ENCODE results near the gene ZFPL1.

The ZFPL1 gene

DNA sequence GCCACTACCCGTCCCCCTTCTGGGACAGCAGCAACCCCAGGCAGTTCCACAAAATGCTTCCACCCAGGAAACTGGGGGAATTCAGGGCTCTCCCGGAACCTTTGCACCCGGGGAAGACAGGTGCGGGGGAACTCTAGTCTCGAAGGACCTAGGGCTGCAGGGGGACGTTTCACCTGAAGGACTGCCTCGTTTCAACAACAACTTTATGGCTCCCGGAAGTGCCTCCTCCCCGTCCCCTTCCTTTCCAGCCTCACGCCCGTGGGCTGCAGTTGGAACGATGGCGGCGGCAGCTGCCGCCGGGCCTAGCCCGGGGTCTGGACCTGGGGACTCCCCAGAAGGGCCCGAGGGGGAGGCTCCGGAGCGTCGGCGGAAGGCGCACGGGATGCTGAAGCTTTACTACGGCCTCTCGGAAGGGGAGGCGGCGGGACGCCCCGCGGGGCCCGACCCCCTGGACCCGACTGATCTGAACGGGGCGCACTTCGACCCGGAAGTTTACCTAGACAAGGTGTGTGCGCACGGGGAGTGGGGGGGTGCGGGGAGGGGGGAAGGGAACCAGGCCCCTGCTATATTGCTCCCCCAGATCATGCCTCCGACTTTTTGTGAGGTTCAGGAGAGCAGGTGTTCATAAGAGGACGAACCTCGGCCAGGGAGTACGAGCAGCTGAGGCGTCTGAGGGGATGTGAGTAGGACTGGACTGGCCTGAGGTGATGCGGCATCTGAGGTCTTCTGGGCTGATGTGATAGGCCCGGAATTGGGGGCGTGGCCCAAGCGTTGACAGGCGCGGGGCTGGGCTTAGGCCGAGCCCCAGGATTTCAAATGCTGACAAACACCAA, 12.2 kb downstream of the ZFPL1 start, which contains the start of gene VPS51:
TSS of gene VPS51 (plus strand) at position 241 of the 833 bp plus-strand sequence. CDS start at position 278, 37 bp downstream.
- peak; percentile 82 to 88 for DNase-seq

DNA sequence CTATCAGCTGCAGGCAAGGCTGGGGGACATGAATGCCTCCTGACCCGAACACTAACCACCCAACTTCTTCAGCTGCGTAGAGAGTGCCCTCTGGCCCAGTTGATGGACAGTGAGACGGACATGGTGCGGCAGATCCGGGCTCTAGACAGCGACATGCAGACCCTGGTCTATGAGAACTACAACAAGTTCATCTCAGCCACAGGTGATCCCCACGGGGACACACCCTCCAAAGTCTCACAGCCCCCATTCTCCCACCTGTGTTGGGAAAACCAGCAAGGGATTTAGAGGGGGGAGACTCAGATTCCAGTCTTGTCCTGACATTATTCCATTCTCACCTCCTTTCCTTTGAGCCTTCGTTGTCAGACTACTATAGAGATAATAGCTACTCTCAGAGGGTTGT, 12.9 kb downstream of the ZFPL1 start:
- DNase-seq: no peak

- no peak for DNase-seq
Observed at GRCh38 chr11:65100674-65101350, 16.8 kb downstream of the ZFPL1 start.

DNA sequence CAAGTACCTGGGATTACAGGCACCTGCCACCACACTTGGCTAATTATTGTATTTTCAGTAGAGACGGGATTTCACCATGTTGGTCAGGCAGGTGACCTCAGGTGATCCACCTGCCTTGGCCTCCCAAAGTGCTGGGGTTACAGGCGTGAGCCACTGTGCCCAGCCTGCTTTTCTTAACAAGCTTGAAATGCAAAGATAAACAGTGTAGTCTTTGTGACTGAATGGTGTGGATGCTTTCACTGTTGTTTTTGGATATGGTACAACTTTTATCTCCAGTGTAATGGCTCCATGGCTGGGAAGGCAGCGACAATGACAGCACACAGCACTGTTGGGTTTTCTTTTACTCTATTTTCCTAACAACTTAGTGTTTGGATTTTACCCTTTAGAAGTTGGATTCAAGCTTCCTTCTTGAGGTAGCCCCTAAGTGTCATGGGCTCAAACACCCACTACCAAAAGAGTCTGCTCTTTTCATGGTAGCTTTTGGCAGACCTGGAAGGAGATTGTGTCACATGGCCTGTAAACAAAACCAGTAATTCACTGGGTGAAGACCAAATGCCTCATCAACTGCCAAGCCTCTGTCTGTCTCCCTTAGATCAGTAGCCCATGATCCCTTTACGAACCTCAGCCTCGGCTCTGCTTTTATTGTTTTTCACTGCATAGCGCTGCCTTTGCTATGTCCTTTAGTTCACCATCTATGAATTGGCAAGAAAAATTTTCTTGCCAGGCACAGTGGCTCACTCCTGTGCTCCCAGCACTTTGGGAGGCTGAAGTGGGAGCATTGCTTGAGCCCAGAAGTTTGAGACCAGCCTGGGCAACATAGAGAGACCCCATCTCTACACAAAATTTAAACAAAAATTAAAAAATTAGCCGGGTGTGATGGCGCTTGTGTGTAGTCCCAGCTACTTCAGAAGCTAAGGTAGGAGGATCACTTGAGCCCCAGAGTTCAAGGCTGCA, 18.4 kb downstream of the ZFPL1 start:
- DNase-seq: no peak

DNA sequence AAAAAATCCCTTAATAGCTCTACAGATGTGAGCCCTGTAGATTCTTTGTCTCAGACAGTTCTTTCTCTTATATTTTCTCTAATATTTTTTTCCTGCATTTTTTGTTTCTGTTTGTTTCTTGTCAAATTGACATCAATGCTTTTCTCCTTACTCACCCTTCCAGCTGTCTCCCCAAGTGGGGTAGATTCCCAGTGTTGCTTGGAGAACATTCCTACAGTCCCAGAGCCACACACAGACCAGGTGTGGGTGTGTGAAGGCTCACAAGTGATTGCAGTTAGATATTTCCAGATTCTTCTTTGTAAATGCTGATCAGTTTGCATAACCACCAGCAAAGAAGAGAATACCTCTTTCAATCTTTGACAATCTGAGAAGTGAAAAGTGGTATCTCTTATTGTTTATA, 19.5 kb downstream of the ZFPL1 start:
- no peak for DNase-seq

GRCh38 chr11:65104628-65105027, 20.6 kb downstream of the ZFPL1 start:
- DNase-seq: no peak

GRCh38 chr11:65107078-65107477, 23.1 kb downstream of the ZFPL1 start:
- no peak for DNase-seq

DNA sequence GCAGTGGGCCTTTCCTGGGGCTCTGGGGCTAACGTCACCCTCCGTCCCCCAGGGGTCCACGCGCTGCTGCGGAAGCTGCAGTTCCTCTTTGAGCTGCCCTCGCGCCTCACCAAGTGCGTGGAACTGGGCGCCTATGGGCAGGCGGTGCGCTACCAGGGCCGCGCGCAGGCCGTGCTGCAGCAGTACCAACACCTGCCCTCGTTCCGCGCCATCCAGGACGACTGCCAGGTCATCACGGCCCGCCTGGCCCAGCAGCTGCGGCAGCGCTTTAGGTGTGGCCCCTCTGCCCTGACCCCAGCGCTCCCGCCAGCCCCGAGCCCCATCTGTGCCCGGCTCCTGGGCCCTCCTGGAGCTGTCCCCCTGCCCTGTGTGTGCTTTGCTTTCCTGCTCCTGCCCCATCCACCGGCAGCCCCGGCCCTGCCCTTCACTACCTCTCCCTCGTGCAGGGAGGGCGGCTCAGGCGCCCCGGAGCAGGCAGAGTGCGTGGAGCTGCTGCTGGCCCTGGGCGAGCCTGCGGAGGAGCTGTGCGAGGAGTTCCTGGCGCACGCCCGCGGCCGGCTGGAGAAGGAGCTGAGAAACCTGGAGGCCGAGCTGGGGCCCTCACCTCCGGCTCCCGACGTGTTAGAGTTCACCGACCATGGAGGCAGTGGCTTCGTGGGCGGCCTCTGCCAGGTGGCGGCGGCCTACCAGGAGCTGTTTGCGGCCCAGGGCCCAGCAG, 23.9 kb downstream of the ZFPL1 start:
- no peak for DNase-seq

DNA sequence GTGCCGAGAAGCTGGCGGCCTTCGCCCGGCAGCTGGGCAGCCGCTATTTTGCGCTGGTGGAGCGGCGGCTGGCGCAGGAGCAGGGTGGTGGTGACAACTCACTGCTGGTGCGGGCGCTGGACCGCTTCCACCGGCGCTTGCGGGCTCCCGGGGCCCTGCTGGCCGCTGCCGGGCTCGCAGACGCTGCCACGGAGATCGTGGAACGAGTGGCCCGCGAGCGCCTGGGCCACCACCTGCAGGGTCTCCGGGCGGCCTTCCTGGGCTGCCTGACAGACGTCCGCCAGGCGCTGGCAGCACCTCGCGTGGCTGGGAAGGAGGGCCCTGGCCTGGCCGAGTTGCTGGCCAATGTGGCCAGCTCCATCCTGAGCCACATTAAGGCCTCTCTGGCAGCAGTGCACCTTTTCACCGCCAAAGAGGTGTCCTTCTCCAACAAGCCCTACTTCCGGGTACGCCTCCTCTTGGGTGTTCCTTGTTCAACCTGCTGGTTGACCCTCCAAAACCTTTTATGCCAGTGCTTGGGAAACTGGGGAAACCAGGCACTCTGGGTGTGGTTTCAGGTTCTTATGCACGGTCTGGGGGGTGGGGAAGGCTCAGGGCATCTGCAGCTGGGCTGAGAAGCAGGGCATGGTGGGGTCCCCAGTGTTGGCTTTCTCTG, 24.6 kb downstream of the ZFPL1 start:
- no peak for DNase-seq

- no peak for DNase-seq
Observed at GRCh38 chr11:65109231-65110198, 25.5 kb downstream of the ZFPL1 start.

DNA sequence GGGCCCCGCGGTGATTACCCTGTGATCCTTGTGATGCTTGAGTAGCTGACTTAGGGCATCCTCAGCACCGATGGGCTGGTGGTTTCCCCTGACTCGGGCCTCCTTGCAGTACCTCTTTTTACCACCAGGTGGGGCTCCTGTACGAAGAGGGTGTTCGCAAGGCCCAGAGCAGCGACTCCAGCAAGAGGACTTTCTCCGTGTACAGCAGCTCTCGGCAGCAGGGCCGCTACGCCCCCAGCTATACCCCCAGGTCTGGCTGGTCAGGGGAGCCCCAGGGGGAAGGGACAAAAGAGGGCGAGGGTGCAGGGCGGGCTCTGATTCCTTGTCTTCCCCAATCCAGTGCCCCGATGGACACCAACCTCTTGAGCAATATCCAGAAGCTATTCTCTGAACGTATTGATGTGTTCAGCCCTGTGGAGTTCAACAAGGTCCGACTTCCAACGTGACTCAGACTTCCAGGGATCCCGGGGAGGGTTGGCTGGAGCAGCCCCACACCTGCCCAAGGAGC, 26.4 kb downstream of the ZFPL1 start:
- DNase-seq: peak; percentile 71 to 99

GRCh38 chr11:65111159-65111743, 27.2 kb downstream of the ZFPL1 start:
- no peak for DNase-seq

GRCh38 chr11:65111744-65112545, 27.9 kb downstream of the ZFPL1 start, which contains the start of gene TM7SF2:
Gene TM7SF2 (plus strand): TSS chr11:65111872. CDS start chr11:65112016, 144 bp downstream.
- peak; percentile 90 to 95 for DNase-seq

- DNase-seq: peak; percentile 33 to 60
Observed at GRCh38 chr11:65112546-65113360, 28.7 kb downstream of the ZFPL1 start.

DNA sequence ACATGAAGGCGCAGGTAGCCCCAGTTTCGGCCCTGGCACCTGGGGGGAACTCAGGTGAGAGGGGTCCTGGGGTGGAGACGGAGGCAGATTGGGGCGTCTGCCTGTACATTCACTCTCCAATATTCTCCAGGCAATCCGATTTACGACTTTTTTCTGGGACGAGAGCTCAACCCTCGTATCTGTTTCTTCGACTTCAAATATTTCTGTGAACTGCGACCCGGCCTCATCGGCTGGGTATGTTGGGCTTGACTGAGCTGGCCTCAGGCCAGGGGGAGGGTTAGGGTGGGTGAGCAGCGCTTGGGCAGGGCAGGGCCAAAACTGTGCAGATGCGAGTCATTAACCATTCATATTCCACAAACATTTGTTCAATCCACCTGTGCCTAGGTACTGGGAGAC, 29.3 kb downstream of the ZFPL1 start:
- DNase-seq: no peak

DNA sequence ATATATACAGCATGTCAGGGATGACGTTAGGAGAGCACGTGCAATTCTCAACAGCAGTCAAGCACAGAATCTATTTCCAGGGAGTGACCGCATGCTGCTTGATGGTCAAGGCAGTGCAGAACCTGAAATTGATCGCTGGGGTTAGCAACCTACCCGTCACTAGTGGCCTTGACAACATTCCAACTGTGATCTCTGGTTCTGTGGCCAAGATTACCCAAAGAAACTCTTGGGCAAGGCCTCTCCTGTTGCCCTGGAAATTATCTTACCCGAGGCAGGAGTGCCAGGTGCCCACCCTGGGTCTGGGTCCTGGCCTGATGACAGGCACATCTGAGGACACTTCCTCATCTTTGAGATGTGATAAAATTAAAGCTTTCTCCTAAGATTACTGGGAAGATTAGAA, 29.8 kb downstream of the ZFPL1 start:
- no peak for DNase-seq

DNA sequence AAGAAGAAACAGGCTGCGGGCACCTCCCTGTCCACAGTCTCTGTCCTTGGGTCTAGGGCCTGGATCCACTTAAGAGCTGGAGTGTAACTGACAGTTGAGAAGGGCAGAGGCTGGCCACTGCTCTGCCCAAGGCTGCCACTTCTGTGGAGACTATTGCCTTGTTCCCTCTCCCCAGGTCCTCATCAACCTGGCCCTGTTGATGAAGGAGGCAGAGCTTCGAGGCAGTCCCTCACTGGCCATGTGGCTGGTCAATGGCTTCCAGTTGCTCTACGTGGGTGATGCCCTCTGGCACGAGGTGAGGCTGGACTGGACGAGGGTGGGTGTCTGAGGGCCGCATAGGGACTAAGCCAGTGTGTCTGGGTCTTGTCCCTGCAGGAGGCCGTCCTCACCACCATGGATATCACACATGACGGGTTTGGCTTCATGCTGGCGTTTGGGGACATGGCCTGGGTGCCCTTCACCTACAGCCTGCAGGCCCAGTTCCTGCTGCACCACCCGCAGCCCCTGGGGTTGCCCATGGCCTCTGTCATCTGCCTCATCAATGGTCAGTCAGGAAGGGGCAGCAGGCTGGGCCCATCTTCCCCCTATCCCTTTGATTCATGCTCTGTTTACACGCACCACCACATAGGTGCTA, 30.6 kb downstream of the ZFPL1 start:
- DNase-seq: no peak
